CD4-positive, alpha-beta T cell treated with Interleukin-12 subunit alpha and Interleukin-12 subunit beta, for 1 hour (primary cell): ENCODE results near the gene NXF2B.
A peak's percentile ranks its signal among the peaks of the same experiment; 100 is the strongest.
"Not testable (repeated sequence)": the region's sequence is repeated elsewhere in the genome, so short reads cannot be mapped to it uniquely, and the experiment has no call there.

Source experiments
- DNase-seq: peaks from one replicate; pipeline ENCODE4 v3.0.0-alpha.2; 2020

The NXF2B gene

GRCh38 chrX:102439908-102440307 is at the start of gene NXF2B:
Gene NXF2B (minus strand): TSS chrX:102440008. CDS start chrX:102380036, 59,972 bp downstream.
- DNase-seq, result not testable (repeated sequence)

GRCh38 chrX:102478765-102479164 is 39.0 kb upstream of the NXF2B start:
- not testable (repeated sequence) for DNase-seq

- not testable (repeated sequence) for DNase-seq
Measured at GRCh38 chrX:102471762-102472220, 32.0 kb upstream of the NXF2B start, which contains the start of gene TCP11X2. Gene TCP11X2 (minus strand): TSS chrX:102471812.

- DNase-seq, result not testable (repeated sequence)
Measured at GRCh38 chrX:102470215-102470614, 30.4 kb upstream of the NXF2B start.

- not testable (repeated sequence) for DNase-seq
Measured at GRCh38 chrX:102458615-102459014, 18.8 kb upstream of the NXF2B start.

- DNase-seq, result not testable (repeated sequence)
Measured at GRCh38 chrX:102414493-102414892, 25.3 kb downstream of the NXF2B start.

GRCh38 chrX:102345916-102346315 is 93.9 kb downstream of the NXF2B start:
- peak; percentile 54 for DNase-seq

GRCh38 chrX:102341867-102342266 is 97.9 kb downstream of the NXF2B start:
- DNase-seq, result no peak

GRCh38 chrX:102339312-102340298 is 100.2 kb downstream of the NXF2B start:
- DNase-seq, result peak; percentile 34

- no peak for DNase-seq
Measured at GRCh38 chrX:102338162-102338561, 101.6 kb downstream of the NXF2B start.
